Spleen (tissue), 11 donors: ENCODE measurements around the gene SYNC. TPM values are rescaled to one million over a fixed set of nuclear protein-coding genes. Genes with fewer than 3 reads are reported as not detected.
A peak's percentile ranks its signal among the peaks of the same experiment; 100 is the strongest.
"Not testable (repeated sequence)": the region's sequence is repeated elsewhere in the genome, so short reads cannot be mapped to it uniquely, and the experiment has no call there.

Experiments
- DNase-seq: peaks from one replicate; pipeline ENCODE4 v3.0.0-alpha.2; 2020
- H3K27ac ChIP-seq, 8 donors: fragments of 200-600 bp; sonication (generic) in 7 of 8; 1 replicate in 4 of 8; 2 replicates in 4 of 8; pipeline versions ENCODE4 v1.5.0 to v1.8.0; 2016 to 2021; ENCODE audit warnings: inconsistent platforms in 4 of 8, mild to moderate bottlenecking in 4 of 8, moderate library complexity in 1 of 8
- H3K27me3 ChIP-seq, 7 donors: fragments of 200-600 bp; sonication (generic) in 6 of 7; replicated peaks in 1 of 7; 1 replicate in 4 of 7; 2 replicates in 3 of 7; pipeline versions ENCODE4 v1.5.0 to v1.8.0; 2016 to 2021; ENCODE audit warnings: inconsistent platforms in 3 of 7, mild to moderate bottlenecking in 1 of 7
- H3K36me3 ChIP-seq, 6 donors: fragments of 200-600 bp; sonication (generic) in 5 of 6; 1 replicate in 4 of 6; 2 replicates in 2 of 6; pipeline versions ENCODE4 v1.5.0 to v1.8.0; 2016 to 2021; ENCODE audit warnings: inconsistent platforms in 2 of 6
- H3K4me1 ChIP-seq, 6 donors: fragments of 200-600 bp; sonication (generic) in 5 of 6; 1 replicate in 3 of 6; 2 replicates in 3 of 6; pipeline versions ENCODE4 v1.5.0 to v1.8.0; 2016 to 2021; ENCODE audit warnings: inconsistent platforms in 3 of 6
- H3K4me3 ChIP-seq, 8 donors: fragments of 200-600 bp; sonication (generic) in 7 of 8; 1 replicate in 4 of 8; 2 replicates in 4 of 8; pipeline versions ENCODE4 v1.5.0 to v1.8.0; 2016 to 2021; ENCODE audit warnings: inconsistent platforms in 4 of 8, mild to moderate bottlenecking in 4 of 8, moderate library complexity in 2 of 8
- H3K9me3 ChIP-seq, 8 donors: fragments of 200-600 bp; sonication (generic) in 7 of 8; 1 replicate in 4 of 8; 2 replicates in 4 of 8; pipeline versions ENCODE4 v1.5.0 to v1.8.0; 2016 to 2021; ENCODE audit warnings: inconsistent platforms in 4 of 8
- CTCF ChIP-seq, 11 experiments: fragments of 200-600 bp in 7 of 11; fragments of 450-650 bp in 4 of 11; sonication (generic) in 4 of 11; IDR thresholded peaks in 8 of 11; conservative IDR thresholded peaks in 3 of 11; 1 replicate in 7 of 11; 2 replicates in 4 of 11; pipeline versions ENCODE4 v1.4.0 to v1.8.0; 2016 to 2021; ENCODE audit warnings: antibody characterized with exemption in 11 of 11, inconsistent platforms in 4 of 11, mild to moderate bottlenecking in 1 of 11
- POLR2A ChIP-seq, 3 donors: fragments of 450-650 bp; IDR thresholded peaks; one replicate each; pipeline ENCODE4 v1.5.1; 2017; ENCODE audit warnings: antibody characterized with exemption in 3 of 3, mild to moderate bottlenecking in 1 of 3
- POLR2AphosphoS5 ChIP-seq, 3 donors: sonication (generic); formaldehyde crosslinking; IDR thresholded peaks; one replicate each; pipeline ENCODE4 v1.5.1; 2017; ENCODE audit warnings: antibody characterized with exemption in 3 of 3
- WGBS, 5 donors: extraction: QIAGEN DNeasy Blood & Tissue Kit in 3 of 5; methylation state at CpG; one replicate each; pipeline versions ENCODE4 v1.1.5 to v1.1.7; 2013 to 2018; 5-methylcytosine and 5-hydroxymethylcytosine counted together
- intact Hi-C: fragments of 100-400 bp; cut with DNase I; formaldehyde crosslinking; loops from one replicate; pipeline ENCODE4 v1.15.0; 2023; ENCODE audit warnings: low total_unique reads
- polyA plus RNA-seq, 3 donors: library from polyadenylated mRNA; stranded (reverse); fragments of 200-250 nt; gene quantifications; one replicate each; pipeline ENCODE4 v1.2.1, GENCODE V29; 2013
- total RNA-seq, 7 donors: library from RNA; depleted of rRNA in 3 of 7; stranded (reverse); fragments of >200 nt in 3 of 7; fragmentation: NEBNext Ultra II Directional in 4 of 7; extraction: Animal tissue kit (Norgen Biotek cat#: 25700) in 4 of 7; gene quantifications; one replicate each; pipeline versions ENCODE4 v1.1.0 to v1.2.1, GENCODE V29; 2016 to 2021
- donor health status: healthy with polysubstance abuse.
- donor health status: DM: no; HTN: no; CAD: no; lungs with moderate emphysema.
- donor health status: DM: no; HTN: no; CAD: no.
- donor health status: Bipolar disorder and iron deficiency.
- donor health status: healthy.
- donor health status: DM: no; HTN: no; CAD: no.
- donor health status: DM: yes; HTN: yes; CAD: no.

The SYNC gene
- total and polyA plus RNA-seq, 10 donors: 1.2 to 9.2 (median 5.6) TPM

- Histone ChIP-seq H3K27ac (peak overlapping the region in 2 of 8 donors; percentile 0 to 6), H3K36me3 (peaks cover 3 to 100% (median 81%) of the 10 kb centered on the region in 6 donors), H3K4me3 (no peak overlapping the region), H3K9me3 (no peaks in the 10 kb centered on the region), H3K4me1 (peaks cover 0 to 8% (median 0%) of the 10 kb centered on the region in 6 donors), H3K27me3 (no peaks in the 10 kb centered on the region)
- intact Hi-C loops: no loop called here
- no peak for DNase-seq
- WGBS, 5 donors: 64 to 90% (median 85%) methylated on average over 2 of the region's 2 CpGs
- no peak for TF ChIP-seq POLR2A (IDR thresholded peaks at IDR 0.05)
These were observed 21.1 kb downstream of the SYNC start for GRCh38 chr1:32681509-32681908.

- no peak for DNase-seq
- no peaks in the 10 kb centered on the region for H3K9me3 ChIP-seq
- H3K36me3 ChIP-seq: peaks cover 3 to 100% (median 82%) of the 10 kb centered on the region in 6 donors
- no peaks in the 10 kb centered on the region for H3K27me3 ChIP-seq
- H3K27ac ChIP-seq: no peak overlapping the region
- WGBS, 5 donors: 84 to 93% (median 88%) methylated on average over 1 of the region's 1 CpG
- H3K4me1 ChIP-seq: peaks cover 0 to 8% (median 0%) of the 10 kb centered on the region in 6 donors
- TF ChIP-seq CTCF (IDR thresholded peaks at IDR 0.05 in 8 of 11, conservative IDR thresholded peaks at IDR 0.05 in 3 of 11) (no peak), POLR2AphosphoS5 (IDR thresholded peaks at IDR 0.05) (no peak), POLR2A (IDR thresholded peaks at IDR 0.05) (no peak)
- intact Hi-C loops: no loop called here
- H3K4me3 ChIP-seq: no peak overlapping the region
These were observed 21.9 kb downstream of the SYNC start for GRCh38 chr1:32680642-32681041.

GRCh38 chr1:32679993-32680392 is 22.6 kb downstream of the SYNC start:
- H3K9me3 ChIP-seq, H3K4me1 ChIP-seq, H3K27me3 ChIP-seq, DNase-seq, H3K27ac ChIP-seq, H3K4me3 ChIP-seq, intact Hi-C loops: not testable (repeated sequence)
- 40 to 56% (median 52%) methylated on average over 4 of the region's 4 CpGs for WGBS, 5 donors
- H3K36me3 ChIP-seq: peaks cover 3 to 100% (median 82%) of the 10 kb centered on the region in 6 donors

- peaks cover 8 to 100% (median 95%) of the 10 kb centered on the region in 6 donors for H3K36me3 ChIP-seq
- WGBS, 5 donors: 52 to 76% (median 63%) methylated on average over 3 of the region's 3 CpGs
- no peaks in the 10 kb centered on the region for H3K9me3 ChIP-seq
- intact Hi-C loops: no loop called here
- H3K27me3 ChIP-seq: no peaks in the 10 kb centered on the region
- H3K4me3 ChIP-seq: no peak overlapping the region
- TF ChIP-seq POLR2A (IDR thresholded peaks at IDR 0.05) (no peak), POLR2AphosphoS5 (IDR thresholded peaks at IDR 0.05) (no peak), CTCF (IDR thresholded peaks at IDR 0.05 in 8 of 11, conservative IDR thresholded peaks at IDR 0.05 in 3 of 11) (no peak)
- DNase-seq: no peak
- H3K27ac ChIP-seq: no peak overlapping the region
- H3K4me1 ChIP-seq: no peaks in the 10 kb centered on the region
These were observed 25.6 kb downstream of the SYNC start for GRCh38 chr1:32676945-32677344.

GRCh38 chr1:32668716-32669115 is 33.9 kb downstream of the SYNC start:
- DNase-seq, H3K4me3 ChIP-seq, H3K27me3 ChIP-seq, H3K9me3 ChIP-seq, H3K4me1 ChIP-seq, intact Hi-C loops, H3K27ac ChIP-seq: not testable (repeated sequence)
- H3K36me3 ChIP-seq: peaks cover 6 to 100% (median 96%) of the 10 kb centered on the region in 6 donors
- WGBS, 5 donors: 93 to 97% (median 96%) methylated on average over 5 of the region's 5 CpGs
